ENCODE measurements around the gene SLC9A7.

GRCh38 chrX:46710425-46710824 lies 48.5 kb downstream of the SLC9A7 start:
- TF ChIP-seq CTCF (IDR thresholded peaks at IDR 0.05; ENCODE audit: low read length) = no peak
- TF ChIP-seq EZH2 (optimal IDR thresholded peaks at IDR 0.05; ENCODE audit: low read depth, low read length) = no peak

Data from MM.1S (cell line).